SK-N-SH (cell line): ENCODE measurements around the gene WDR93. TPM values are rescaled to one million over a fixed set of nuclear protein-coding genes. Genes with fewer than 3 reads are reported as not detected.

Experiments used
- CTCF ChIA-PET: fragments of 300-600, 350-600 bp; formaldehyde crosslinking; extraction: SDS; loops from one replicate; lab custom pipeline; 2021; lab: Yijun Ruan, JAX
- POLR2A ChIA-PET: fragments of 350-600 bp; sonication (Branson Sonifier 250); formaldehyde crosslinking; extraction: SDS; loops from one replicate; lab custom pipeline; 2020; ENCODE audit warnings: antibody characterized with exemption, inconsistent platforms; lab: Yijun Ruan, JAX
- DNase-seq: peaks from one replicate; pipeline ENCODE4 v3.0.0; 2012
- H2AFZ ChIP-seq: fragments of 200-600 bp; sonication (generic); 2 replicates; pipeline ENCODE4 v1.8.1; 2016; ENCODE audit warnings: antibody characterized with exemption, mild to moderate bottlenecking, low read depth
- H3F3A ChIP-seq: fragments of 200-600 bp; sonication (generic); replicated peaks from 2 replicates; pipeline ENCODE3; 2016; ENCODE audit warnings: antibody characterized with exemption, mild to moderate bottlenecking; ENCODE audit not compliant: insufficient read depth
- H3K27ac ChIP-seq, 2 experiments: fragments of 200-500 bp in 1 of 2; fragments of 200-600 bp in 1 of 2; sonication (Bioruptor generic) in 1 of 2; sonication (generic), shearing (Covaris generic) in 1 of 2; 2 replicates each; pipeline versions ENCODE4 v1.5.1 to v1.6.1; 2014 to 2016; ENCODE audit warnings: low read depth in 2 of 2, inconsistent platforms in 1 of 2, low read length in 1 of 2, mild to moderate bottlenecking in 1 of 2, mixed read lengths in 1 of 2
- H3K27me3 ChIP-seq: fragments of 200-600 bp; sonication (generic), shearing (Covaris generic); 2 replicates; pipeline ENCODE4 v1.6.1; 2016; ENCODE audit warnings: mixed run types; ENCODE audit not compliant: insufficient read depth
- H3K36me3 ChIP-seq, 2 experiments: fragments of 200-500 bp in 1 of 2; fragments of 200-600 bp in 1 of 2; sonication (Bioruptor generic) in 1 of 2; sonication (generic) in 1 of 2; replicated peaks in 1 of 2; 2 replicates each; pipeline versions ENCODE3 to v1.5.1; 2014 to 2016; ENCODE audit warnings: low read length in 1 of 2, mild to moderate bottlenecking in 1 of 2; ENCODE audit not compliant: insufficient read depth in 2 of 2, control insufficient read depth in 1 of 2
- H3K4me1 ChIP-seq, 2 experiments: fragments of 200-500 bp in 1 of 2; fragments of 200-600 bp in 1 of 2; sonication (Bioruptor generic) in 1 of 2; sonication (generic), shearing (Covaris generic) in 1 of 2; 2 replicates each; pipeline versions ENCODE4 v1.5.1 to v1.6.1; 2014 to 2016; ENCODE audit warnings: low read depth in 1 of 2, low read length in 1 of 2, mixed run types in 1 of 2; ENCODE audit not compliant: insufficient read depth in 2 of 2, control insufficient read depth in 1 of 2
- H3K4me2 ChIP-seq: fragments of 200-600 bp; sonication (generic), shearing (Covaris generic); 2 replicates; pipeline ENCODE4 v1.6.1; 2017; ENCODE audit warnings: mixed run types
- H3K4me3 ChIP-seq, 2 experiments: fragments of 200-500 bp in 1 of 2; fragments of 200-600 bp in 1 of 2; sonication (Bioruptor generic) in 1 of 2; sonication (generic), shearing (Covaris generic) in 1 of 2; 2 replicates each; pipeline versions ENCODE4 v1.5.1 to v1.8.1; 2014 to 2016; ENCODE audit warnings: low read depth in 2 of 2, inconsistent platforms in 1 of 2, low read length in 1 of 2, mild to moderate bottlenecking in 1 of 2, mixed read lengths in 1 of 2, moderate library complexity in 1 of 2
- H3K79me2 ChIP-seq: fragments of 200-600 bp; sonication (generic); 2 replicates; pipeline ENCODE4 v1.8.1; 2017; ENCODE audit warnings: mild to moderate bottlenecking; ENCODE audit not compliant: insufficient read depth
- H3K9ac ChIP-seq: fragments of 200-600 bp; sonication (generic); 2 replicates; pipeline ENCODE4 v1.6.1; 2017; ENCODE audit warnings: mixed run types
- H3K9me2 ChIP-seq: fragments of 200-600 bp; sonication (generic); 2 replicates; pipeline ENCODE4 v1.6.1; 2017; ENCODE audit warnings: mixed run types
- H3K9me3 ChIP-seq: fragments of 200-600 bp; sonication (generic); 2 replicates; pipeline ENCODE4 v1.6.1; 2017; ENCODE audit warnings: mixed run types, mild to moderate bottlenecking, moderate library complexity
- H4K20me1 ChIP-seq: fragments of 200-600 bp; sonication (generic); 2 replicates; pipeline ENCODE4 v1.6.1; 2017; ENCODE audit warnings: mild to moderate bottlenecking, mixed run types; ENCODE audit not compliant: insufficient read depth
- CHD2 ChIP-seq: fragments of 150-350 bp; IDR thresholded peaks from 2 replicates; pipeline ENCODE4 v1.6.1; 2018; ENCODE audit warnings: low read length; ENCODE audit not compliant: partially characterized antibody
- CTCF ChIP-seq: fragments of 200-600 bp; sonication (generic); IDR thresholded peaks from 2 replicates; pipeline ENCODE4 v1.6.1; 2017; ENCODE audit warnings: antibody characterized with exemption, mild to moderate bottlenecking, moderate library complexity
- EP300 ChIP-seq, 2 experiments: IDR thresholded peaks; 2 replicates each; pipeline versions ENCODE4 v1.4.0 to v1.6.1; 2012; ENCODE audit warnings: borderline replicate concordance in 1 of 2, low read depth in 1 of 2, low read length in 1 of 2
- EZH2phosphoT487 ChIP-seq: fragments of 200-600 bp; sonication (generic); IDR thresholded peaks from 2 replicates; pipeline ENCODE4 v1.6.1; 2017; ENCODE audit warnings: low read depth, mixed run types, mild to moderate bottlenecking, antibody characterized with exemption, moderate library complexity, borderline replicate concordance
- FOXJ3 ChIP-seq: sonication (generic); formaldehyde crosslinking; IDR thresholded peaks from 2 replicates; pipeline ENCODE4 v1.5.1; 2020; ENCODE audit warnings: mild to moderate bottlenecking, missing genetic modification reagents
- FOXM1 ChIP-seq: IDR thresholded peaks from 2 replicates; pipeline ENCODE4 v1.4.0; 2012; ENCODE audit warnings: low read depth, mild to moderate bottlenecking
- GABPA ChIP-seq: IDR thresholded peaks from 2 replicates; pipeline ENCODE4 v1.4.0; 2012; ENCODE audit warnings: low read depth, mild to moderate bottlenecking
- IRF3 ChIP-seq: fragments of 150-350 bp; IDR thresholded peaks from 2 replicates; pipeline ENCODE4 v1.6.1; 2016; ENCODE audit warnings: mild to moderate bottlenecking, low read depth, low read length
- JUND ChIP-seq: IDR thresholded peaks from 2 replicates; pipeline ENCODE4 v1.4.0; 2012
- NFIC ChIP-seq: IDR thresholded peaks from 2 replicates; pipeline ENCODE4 v1.4.0; 2012; ENCODE audit warnings: borderline replicate concordance
- REST ChIP-seq: IDR thresholded peaks from 2 replicates; pipeline ENCODE4 v1.6.1; 2012; ENCODE audit warnings: mild to moderate bottlenecking, low read depth, low read length, moderate library complexity
- RFX5 ChIP-seq: IDR thresholded peaks from 2 replicates; pipeline ENCODE4 v1.6.1; 2012; ENCODE audit warnings: mild to moderate bottlenecking, improper control_type of control experiment, low read length
- RXRA ChIP-seq: IDR thresholded peaks from 2 replicates; pipeline ENCODE4 v1.4.0; 2012; ENCODE audit warnings: low read depth, mild to moderate bottlenecking, borderline replicate concordance
- SMC3 ChIP-seq: IDR thresholded peaks from 2 replicates; pipeline ENCODE4 v1.6.1; 2012; ENCODE audit warnings: low read depth, low read length, improper control_type of control experiment
- TAF1 ChIP-seq: IDR thresholded peaks from 2 replicates; pipeline ENCODE4 v1.6.1; 2012; ENCODE audit warnings: low read depth, mild to moderate bottlenecking, low read length, moderate library complexity, borderline replicate concordance
- TEAD4 ChIP-seq: IDR thresholded peaks from 2 replicates; pipeline ENCODE4 v1.4.0; 2012; ENCODE audit warnings: mild to moderate bottlenecking, borderline replicate concordance; ENCODE audit not compliant: insufficient read depth
- WGBS: methylation state at CpG from one replicate; pipeline ENCODE4 v1.1.6; 2017; ENCODE audit warnings: low lambda C conversion rate; 5-methylcytosine and 5-hydroxymethylcytosine counted together
- polyA plus RNA-seq, 3 experiments: library from polyadenylated mRNA; depleted of rRNA; stranded (reverse); fragments of >200 nt; gene quantifications; 2 replicates each; pipeline ENCODE4 v1.2.3, GENCODE V29; 2012

Gene WDR93
- polyA plus RNA-seq, 1 of the 3 experiments (the other 2 are of a cell fraction): 0.35 TPM

- H3K36me3 ChIP-seq: no peaks in the 10 kb centered on the region
- H3K4me3 ChIP-seq: no peak overlapping the region
- peaks cover 0 to 2% of the 10 kb centered on the region in 2 experiments; a peak in 1 of 4 replicates for H3K4me1 ChIP-seq
- 80% methylated on average over 6 of the region's 13 CpGs for WGBS
- no peak overlapping the region for H2AFZ ChIP-seq
- no peaks in the 10 kb centered on the region for H3K9me2 ChIP-seq
- no peak for TF ChIP-seq EP300 (IDR thresholded peaks at IDR 0.05; ENCODE audit: borderline replicate concordance in 1 of 2, low read depth in 1 of 2, low read length in 1 of 2)
- TF ChIP-seq REST: no peak
- TF ChIP-seq FOXJ3: no peak
- TF ChIP-seq IRF3: no peak
- no peak for TF ChIP-seq FOXM1
- no peak for TF ChIP-seq NFIC
- no peak for TF ChIP-seq TEAD4
- TF ChIP-seq EZH2phosphoT487: no peak
- TF ChIP-seq CHD2: no peak
- TF ChIP-seq GABPA: no peak
- TF ChIP-seq RFX5: no peak
- TF ChIP-seq CTCF: no peak
- TF ChIP-seq JUND: no peak
- TF ChIP-seq RXRA: no peak
- TF ChIP-seq TAF1: no peak
- no peak for TF ChIP-seq SMC3
- no peaks in the 10 kb centered on the region for H4K20me1 ChIP-seq
- H3K9ac ChIP-seq: no peak overlapping the region
- no peak overlapping the region for H3K4me2 ChIP-seq
- H3K27ac ChIP-seq: no peak overlapping the region
- H3K79me2 ChIP-seq: no peaks in the 10 kb centered on the region
- no peaks in the 10 kb centered on the region for H3F3A ChIP-seq
- no peaks in the 10 kb centered on the region for H3K9me3 ChIP-seq
- DNase-seq: no peak
- ChIA-PET CTCF (interaction anchor here (1.2 to 2.5 kb wide), 2 partner anchors 15 to 129 kb away, joined by 6 to 9 read pairs; no protein-coding TSS in a partner anchor), POLR2A (no interaction called here)
- H3K27me3 ChIP-seq: no peaks in the 10 kb centered on the region
Observed at GRCh38 chr15:89745131-89745530, 54.5 kb downstream of the WDR93 start.
